ENCODE data around the gene SARDH. TPM values are rescaled to one million over a fixed set of nuclear protein-coding genes. Genes with fewer than 3 reads are reported as not detected.

SARDH gene
- total RNA-seq, 1 experiment from 2014 or later = 15.7 TPM

DNA sequence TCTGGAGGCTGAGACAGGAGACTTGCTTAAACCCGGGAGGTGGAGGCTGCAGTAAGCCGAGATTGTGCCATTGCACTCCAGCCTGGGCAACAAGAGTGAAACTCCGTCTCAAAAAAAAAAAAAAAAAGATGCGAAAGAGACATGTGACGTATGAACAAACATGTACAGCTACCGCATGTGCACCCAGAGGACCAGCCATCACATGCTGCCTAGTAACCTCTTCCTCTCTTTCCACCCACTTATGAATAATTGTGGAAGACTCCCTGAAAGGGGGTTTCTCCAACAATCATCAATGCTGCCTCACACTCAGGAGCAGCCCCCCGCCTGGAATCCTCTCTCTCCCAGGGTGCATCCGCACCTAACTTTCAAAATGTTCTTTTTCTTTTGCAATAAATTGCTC is 2.2 kb downstream of the SARDH start:
- Histone ChIP-seq H3K36me3 (no peaks in the 10 kb centered on the region), H3K4me1 (peaks cover 17% of the 10 kb centered on the region), H3K27ac (no peak overlapping the region), H3K27me3 (no peaks in the 10 kb centered on the region), H3K4me3 (no peak overlapping the region), H3K9me3 (replicated peaks) (no peaks in the 10 kb centered on the region)
- peak in 1 of 2 experiments; percentile 6 for DNase-seq

DNA sequence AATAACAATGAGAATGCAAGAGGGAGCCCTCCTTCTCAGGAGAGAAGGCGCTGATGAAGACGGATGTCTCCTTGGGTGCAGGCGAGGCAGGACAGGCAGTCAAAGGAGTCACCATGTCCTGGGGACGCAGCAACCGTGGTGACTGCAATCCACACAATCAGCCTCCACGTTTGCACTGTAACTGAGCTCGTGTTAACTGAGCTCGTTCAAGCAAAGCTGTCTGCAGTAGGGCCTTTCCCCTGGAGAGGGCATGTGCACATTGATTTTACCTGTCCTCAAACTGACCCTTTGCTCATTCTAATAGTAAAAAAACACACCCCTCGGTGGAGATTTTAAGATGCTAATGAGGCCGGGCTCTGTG is 2.8 kb downstream of the SARDH start:
- H3K27ac ChIP-seq = no peak overlapping the region
- no peaks in the 10 kb centered on the region for H3K9me3 ChIP-seq (replicated peaks)
- H3K36me3 ChIP-seq = no peaks in the 10 kb centered on the region
- H3K4me3 ChIP-seq = no peak overlapping the region
- no peaks in the 10 kb centered on the region for H3K27me3 ChIP-seq
- peaks cover 17% of the 10 kb centered on the region for H3K4me1 ChIP-seq
- DNase-seq = peak in 1 of 2 experiments; percentile 9

DNA sequence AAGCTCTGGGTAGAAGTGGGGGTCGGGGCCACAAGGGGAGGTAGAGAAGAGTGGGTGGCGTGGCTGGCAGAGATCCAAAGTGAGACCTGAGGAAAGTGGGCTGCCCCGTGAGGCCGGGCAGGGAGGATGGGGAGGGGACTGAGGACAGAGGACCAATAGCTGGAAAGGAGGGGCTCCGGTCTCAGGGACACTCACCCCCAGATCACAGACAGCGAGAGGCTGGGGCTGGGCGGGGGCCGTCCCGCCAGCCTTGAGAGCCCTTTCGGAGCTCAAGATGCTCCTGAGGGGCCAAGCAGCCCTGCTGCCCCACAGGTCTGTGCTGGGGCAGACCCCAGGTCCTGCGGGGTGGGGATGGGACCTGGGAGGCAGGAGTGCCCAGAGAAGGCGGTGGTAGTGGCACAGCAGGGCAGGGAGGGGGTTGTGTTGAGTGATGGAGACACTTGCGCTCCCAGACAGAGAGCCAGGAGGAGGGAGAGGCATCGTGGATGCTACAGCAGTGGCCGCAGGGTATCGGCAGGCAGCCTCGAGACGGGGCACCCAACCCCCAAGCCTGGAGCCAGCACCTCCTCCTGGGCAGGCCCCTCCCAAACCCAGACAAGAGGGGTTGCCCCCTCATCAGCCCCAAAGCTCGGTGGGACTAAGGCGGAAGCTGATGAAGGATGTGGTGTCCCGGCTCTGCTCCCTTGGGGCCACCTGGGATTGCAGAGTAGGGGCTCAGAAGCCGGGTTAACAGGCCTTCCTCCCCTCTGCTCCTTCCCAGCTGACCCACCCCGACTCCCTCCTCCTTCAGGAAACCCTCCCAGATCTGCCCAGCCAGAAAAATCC is 3.4 kb downstream of the SARDH start:
- H3K27ac ChIP-seq = no peak overlapping the region
- H3K4me1 ChIP-seq = peaks cover 17% of the 10 kb centered on the region
- no peaks in the 10 kb centered on the region for H3K27me3 ChIP-seq
- no peak overlapping the region for H3K4me3 ChIP-seq
- H3K36me3 ChIP-seq = no peaks in the 10 kb centered on the region
- H3K9me3 ChIP-seq (replicated peaks) = no peaks in the 10 kb centered on the region
- peak in 1 of 2 experiments; percentile 11 for DNase-seq

DNA sequence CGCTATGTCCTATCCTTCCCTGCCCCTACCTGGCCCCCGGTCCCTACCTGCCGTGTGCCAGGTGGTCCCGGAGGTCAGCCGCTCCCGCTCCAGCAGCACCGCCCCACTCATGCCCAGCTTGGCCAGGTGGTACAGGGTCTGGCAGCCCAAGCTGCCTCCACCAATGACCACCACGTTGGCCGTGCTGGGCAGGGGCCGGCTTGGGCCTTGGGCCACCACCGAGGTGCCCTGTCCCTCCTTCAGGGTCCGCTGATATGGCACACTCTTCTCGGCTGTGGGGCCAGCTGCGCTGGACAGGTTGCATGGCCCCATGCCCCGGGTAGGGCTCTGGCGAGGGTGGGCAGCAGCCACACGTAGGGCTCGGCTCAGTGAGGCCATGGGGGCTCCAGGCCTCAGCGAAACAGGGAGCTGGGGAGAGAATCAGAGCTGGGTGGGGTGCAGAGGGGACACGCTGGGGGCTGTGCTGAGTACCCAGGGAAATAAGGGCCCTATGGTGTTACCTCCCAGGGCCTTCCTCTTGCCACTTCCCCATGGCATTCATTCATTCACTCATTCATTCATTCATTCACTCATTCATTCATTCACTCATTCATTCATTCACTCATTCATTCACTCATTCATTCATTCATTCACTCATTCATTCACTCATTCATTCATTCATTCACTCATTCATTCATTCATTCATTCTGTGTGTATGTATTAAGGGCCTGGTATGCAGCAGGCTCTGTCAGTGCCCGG is 4.2 kb downstream of the SARDH start:
- DNase-seq = peak in 1 of 2 experiments; percentile 17
- Histone ChIP-seq H3K9me3 (replicated peaks) (no peaks in the 10 kb centered on the region), H3K36me3 (no peaks in the 10 kb centered on the region), H3K27me3 (no peaks in the 10 kb centered on the region), H3K27ac (no peak overlapping the region), H3K4me1 (peaks cover 13% of the 10 kb centered on the region), H3K4me3 (no peak overlapping the region)

DNA sequence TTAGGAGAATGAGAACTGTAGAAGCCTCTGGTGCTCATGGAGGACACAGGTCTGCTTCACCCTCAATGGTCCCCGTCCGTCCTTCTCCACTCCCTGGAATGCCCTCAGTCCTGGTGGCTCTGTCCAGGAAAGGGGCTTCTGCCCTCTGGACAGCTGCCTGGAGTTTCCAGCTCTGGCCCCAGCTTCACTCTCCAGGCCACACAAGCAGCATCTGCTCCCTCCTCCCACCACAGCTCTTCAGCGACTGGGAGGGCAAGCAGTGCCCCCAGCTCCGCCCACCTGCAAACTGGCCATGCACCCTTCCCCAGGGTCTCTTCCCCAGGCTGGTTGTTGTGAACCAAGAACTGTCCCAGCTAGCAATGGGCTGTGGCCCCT is 4.7 kb downstream of the SARDH start:
- peak in 1 of 2 experiments; percentile 46 for DNase-seq

DNA sequence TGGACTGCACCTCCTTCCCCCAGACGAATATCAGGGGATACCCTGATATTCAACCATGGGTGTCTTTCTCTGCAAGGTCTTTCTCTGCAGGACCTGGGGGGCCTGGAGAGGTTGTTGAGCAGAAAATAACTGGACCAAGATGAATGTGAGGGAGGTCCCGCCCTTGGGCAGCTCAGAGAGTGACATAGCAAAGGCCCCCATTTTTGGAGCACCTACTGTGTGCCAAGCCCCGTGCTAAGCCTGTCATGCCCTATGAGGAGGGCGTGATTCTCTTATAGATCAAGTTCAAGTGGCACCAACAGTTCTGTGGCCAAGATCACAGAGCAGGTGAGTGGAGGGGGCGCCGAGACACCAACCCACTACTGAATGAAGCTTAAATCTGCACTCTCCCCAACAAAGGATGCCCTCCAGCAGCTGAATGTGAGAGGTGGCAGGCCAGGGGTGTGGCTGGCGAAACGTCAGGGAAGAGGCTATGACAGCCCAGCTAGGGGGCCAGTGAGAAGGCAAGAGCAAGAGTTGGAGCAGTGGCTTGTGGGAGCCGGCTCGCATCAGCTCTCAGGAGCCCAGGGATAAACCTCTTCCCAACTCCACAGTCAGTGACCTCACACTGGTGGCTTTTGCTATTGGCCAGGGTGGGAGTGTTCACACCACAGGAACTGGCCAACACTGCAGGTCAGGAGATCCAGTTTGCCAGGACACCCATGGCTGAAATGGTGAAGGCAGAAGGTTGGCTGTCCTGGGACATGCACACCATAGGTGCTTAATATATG is 5.3 kb downstream of the SARDH start:
- H3K4me1 ChIP-seq = peaks cover 9% of the 10 kb centered on the region
- DNase-seq = peak in 1 of 2 experiments; percentile 12
- H3K36me3 ChIP-seq = no peaks in the 10 kb centered on the region
- no peaks in the 10 kb centered on the region for H3K27me3 ChIP-seq
- H3K9me3 ChIP-seq (replicated peaks) = no peaks in the 10 kb centered on the region
- no peak overlapping the region for H3K4me3 ChIP-seq
- no peak overlapping the region for H3K27ac ChIP-seq

More for the DNA sequence above, 4.7 kb downstream of the SARDH start:
- H3K36me3 ChIP-seq = no peaks in the 10 kb centered on the region
- H3K4me1 ChIP-seq = peaks cover 9% of the 10 kb centered on the region
- no peaks in the 10 kb centered on the region for H3K9me3 ChIP-seq (replicated peaks)
- H3K27ac ChIP-seq = no peak overlapping the region
- no peak overlapping the region for H3K4me3 ChIP-seq
- H3K27me3 ChIP-seq = no peaks in the 10 kb centered on the region

DNA sequence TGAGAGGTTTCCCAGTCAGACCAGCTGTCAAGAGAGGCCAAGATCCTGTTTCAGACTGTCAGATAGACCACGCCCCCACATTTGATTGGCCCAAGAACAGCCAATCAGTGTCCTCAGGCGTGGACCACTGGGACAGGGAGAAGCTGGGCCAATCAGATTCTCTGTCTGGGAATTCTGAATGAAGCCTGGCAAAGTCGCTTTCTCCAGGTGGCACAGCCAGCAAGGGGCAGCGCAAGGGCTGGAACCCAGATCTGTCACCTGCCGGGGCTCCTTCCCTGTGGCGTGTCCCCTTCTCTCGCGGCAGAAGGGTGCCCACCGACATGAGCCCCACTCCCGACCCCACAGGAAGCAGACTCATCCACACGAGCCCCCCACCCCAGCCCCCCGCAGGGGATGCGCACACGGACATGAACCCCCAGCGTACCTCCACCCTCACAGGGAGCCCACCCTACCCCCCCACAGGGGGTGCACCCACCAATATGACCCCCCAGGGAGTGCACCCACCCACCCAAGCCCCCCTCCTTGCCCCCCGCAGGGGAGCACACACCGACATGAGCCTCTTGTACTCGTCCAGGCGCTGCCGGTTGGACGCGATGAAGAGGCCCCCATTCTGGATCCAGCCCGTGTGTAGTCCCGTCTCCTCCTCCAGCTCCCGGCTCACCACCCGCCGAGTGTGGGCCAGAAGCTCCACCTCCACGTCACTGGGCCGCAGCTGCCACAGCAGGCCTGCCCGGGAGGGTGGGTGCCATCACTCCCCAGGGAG is 6.1 kb downstream of the SARDH start:
- Histone ChIP-seq H3K9me3 (replicated peaks) (no peaks in the 10 kb centered on the region), H3K27ac (no peak overlapping the region), H3K4me3 (no peak overlapping the region), H3K36me3 (no peaks in the 10 kb centered on the region), H3K27me3 (no peaks in the 10 kb centered on the region), H3K4me1 (peaks cover 6% of the 10 kb centered on the region)
- peak; percentile 94 to 98 for DNase-seq

DNA sequence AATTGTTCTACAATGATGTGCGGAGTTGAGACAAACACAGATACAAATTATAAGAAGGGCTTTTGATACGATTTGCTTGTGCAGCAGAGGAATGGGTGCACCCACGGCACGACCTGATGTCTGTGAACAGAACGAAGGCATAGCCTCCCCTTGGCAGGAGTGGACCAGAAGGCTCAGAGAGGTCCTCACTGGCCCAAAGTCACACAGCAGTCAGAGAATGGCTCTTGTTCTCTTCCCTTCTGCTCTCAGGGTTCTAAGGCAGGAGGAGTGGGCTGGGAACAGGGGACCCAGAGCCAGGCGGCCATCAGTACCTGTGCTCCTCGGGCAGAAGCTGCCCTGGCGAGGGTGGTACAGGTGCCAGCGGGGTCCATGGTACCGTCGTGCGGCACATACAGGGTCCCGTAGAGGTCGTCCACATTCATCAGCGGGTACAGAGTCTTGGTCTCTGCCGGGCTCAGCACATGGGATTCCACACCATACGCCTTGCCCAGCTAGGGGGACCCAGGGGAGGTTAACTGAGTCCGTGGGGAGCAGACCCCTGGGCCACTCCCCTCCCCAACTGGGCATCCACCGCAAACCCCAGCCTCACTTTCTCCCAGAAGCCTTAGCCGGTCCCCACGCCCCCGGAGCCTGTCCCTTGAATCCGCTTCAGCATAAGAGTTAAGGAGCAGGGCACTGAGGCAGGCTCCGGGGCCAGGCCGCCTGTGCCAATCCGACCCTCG is 7.0 kb downstream of the SARDH start:
- H3K27ac ChIP-seq = no peak overlapping the region
- H3K4me3 ChIP-seq = no peak overlapping the region
- H3K9me3 ChIP-seq (replicated peaks) = no peaks in the 10 kb centered on the region
- no peaks in the 10 kb centered on the region for H3K36me3 ChIP-seq
- peaks cover 4% of the 10 kb centered on the region for H3K4me1 ChIP-seq
- no peaks in the 10 kb centered on the region for H3K27me3 ChIP-seq
- DNase-seq = peak; percentile 5

DNA sequence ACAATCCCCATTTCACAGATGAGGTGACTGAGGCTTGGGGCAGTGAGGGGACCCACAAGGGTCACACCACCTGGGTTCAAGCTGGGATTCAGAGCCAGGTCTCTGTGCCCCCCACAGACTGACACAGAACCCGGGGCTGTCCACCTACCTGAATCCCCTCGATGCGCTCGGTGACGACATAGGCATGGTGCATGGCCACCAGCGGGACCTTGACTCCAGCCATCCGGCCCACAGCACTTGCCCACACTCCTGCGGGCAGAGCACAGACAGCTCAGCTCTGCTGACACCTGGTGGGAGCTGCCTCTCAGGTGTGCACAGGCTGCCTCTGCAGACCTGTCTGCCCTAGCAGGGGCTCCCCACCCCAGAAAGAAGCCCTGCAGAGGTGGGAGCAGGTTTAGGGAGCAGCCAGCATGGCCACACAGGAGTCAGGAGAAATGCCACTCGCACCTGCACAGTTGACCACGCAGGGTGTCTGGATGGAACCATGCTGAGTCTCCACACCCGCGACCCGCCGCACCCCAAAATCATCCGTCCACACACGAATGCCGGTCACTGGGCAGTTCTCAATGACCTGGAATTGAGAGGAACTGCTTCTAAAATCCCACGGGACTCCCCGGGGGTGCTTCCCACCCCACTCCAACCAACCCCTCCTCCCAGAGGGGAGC is 8.4 kb downstream of the SARDH start:
- H3K36me3 ChIP-seq = no peaks in the 10 kb centered on the region
- H3K4me1 ChIP-seq = peaks cover 4% of the 10 kb centered on the region
- H3K27me3 ChIP-seq = no peaks in the 10 kb centered on the region
- no peaks in the 10 kb centered on the region for H3K9me3 ChIP-seq (replicated peaks)
- no peak overlapping the region for H3K4me3 ChIP-seq
- peak in 1 of 2 experiments; percentile 4 for DNase-seq
- H3K27ac ChIP-seq = no peak overlapping the region

DNA sequence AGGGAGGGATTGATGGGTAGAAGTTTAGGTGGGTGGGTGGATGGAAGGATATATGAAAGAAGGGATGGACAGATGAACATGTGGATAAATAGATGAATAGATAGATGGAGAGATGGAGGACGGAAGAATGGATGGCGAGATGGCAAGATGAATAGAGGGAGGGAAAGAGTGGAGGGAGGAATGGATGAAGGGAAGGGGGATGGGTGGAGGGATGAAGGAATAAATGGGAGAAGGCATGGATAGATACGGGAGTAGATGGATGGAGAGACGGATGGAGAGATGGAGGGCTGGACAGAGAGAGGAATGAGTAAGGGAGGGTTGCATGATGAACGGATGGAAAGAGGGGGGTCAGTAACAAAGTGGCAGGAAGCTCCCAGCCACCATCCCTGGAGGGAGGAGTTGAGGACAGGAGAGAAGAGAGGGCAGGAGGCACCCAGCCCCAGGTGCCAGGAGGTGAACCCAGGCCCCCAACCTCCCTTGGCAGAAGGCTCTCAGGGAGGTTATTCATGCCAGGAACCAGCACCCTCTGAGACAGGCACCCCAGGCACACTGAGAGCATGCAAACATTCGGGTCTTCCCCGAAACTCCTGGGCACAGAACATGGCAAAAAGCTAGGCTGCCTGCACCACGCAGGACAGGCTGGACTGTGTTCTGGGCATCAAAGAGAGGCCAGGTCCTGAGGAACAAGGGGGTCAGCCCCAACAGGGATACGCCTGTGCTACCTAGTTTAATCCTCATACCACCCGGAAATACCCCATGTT is 9.1 kb downstream of the SARDH start:
- DNase-seq = no peak
- Histone ChIP-seq H3K4me3 (no peak overlapping the region), H3K27me3 (no peaks in the 10 kb centered on the region), H3K27ac (no peak overlapping the region), H3K36me3 (0 out of 2 replicates have a peak, but pooled peaks cover 4% of the 10 kb centered on the region), H3K4me1 (peaks cover 4% of the 10 kb centered on the region), H3K9me3 (replicated peaks) (no peaks in the 10 kb centered on the region)

DNA sequence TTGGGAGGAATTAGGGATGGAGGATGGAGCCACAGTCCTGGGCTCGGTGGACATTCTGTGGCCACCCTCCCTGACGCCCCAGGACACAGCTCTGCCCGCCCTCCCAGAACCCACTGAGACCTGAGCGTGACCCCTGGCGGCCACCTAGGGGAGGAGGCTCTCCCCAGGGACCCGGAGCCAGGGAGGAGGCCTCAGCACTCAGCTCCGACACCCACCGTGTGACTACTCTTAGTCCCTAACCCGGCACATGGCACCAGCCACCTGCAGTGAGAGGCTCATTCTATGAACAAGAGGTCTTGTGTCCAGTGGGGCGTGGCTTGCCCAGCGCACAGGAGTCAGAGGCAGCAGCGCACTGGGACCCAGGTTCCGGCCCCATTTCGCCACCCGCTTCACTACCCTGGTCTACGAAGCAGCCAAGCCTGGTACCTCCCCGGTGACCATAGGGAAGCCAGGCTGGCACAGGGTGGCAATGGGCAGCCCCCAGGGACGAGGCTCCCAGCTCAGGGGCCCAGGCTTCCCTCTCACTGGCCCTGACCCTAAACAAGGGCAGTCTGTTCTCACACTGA is 10.2 kb downstream of the SARDH start:
- H3K9me3 ChIP-seq (replicated peaks) = no peaks in the 10 kb centered on the region; the same call in 1 of the 2 replicates
- H3K4me1 ChIP-seq = peaks cover 4% of the 10 kb centered on the region
- H3K27me3 ChIP-seq = no peaks in the 10 kb centered on the region
- DNase-seq = peak in 1 of 2 experiments; percentile 8
- H3K4me3 ChIP-seq = no peak overlapping the region
- H3K36me3 ChIP-seq = 0 out of 2 replicates have a peak, but pooled peaks cover 5% of the 10 kb centered on the region
- H3K27ac ChIP-seq = no peak overlapping the region

DNA sequence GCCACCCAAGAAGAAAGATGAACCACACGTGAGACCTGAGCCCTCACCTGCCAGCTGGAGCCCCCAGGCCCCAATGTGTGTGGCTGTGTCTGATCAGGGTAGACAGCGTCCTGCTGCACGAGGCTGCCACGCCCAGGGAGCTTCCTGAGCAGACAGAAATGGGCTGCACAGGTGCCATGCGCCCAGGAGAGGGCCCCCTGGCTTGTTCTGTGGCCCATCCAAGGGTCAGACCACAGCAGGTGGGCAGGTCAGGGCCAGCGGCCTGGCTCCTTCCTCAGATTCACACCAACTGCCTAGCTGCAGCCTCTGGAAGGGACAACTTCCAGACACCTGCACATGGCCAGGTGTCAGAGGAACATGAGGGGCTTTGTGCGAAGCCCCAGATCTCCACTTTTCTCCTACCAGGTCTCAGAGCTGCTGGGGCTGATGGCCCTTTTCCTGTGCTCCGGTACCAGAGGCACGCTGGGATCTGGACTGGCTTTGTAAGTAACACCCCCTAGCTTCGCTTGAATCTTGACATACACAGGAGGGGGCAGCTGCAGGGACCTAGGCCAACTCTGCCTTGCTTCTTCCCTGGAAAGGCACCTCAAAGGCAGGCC is 10.8 kb downstream of the SARDH start:
- H3K27me3 ChIP-seq = no peaks in the 10 kb centered on the region
- 0 out of 2 replicates have a peak, but pooled peaks cover 5% of the 10 kb centered on the region for H3K36me3 ChIP-seq
- H3K4me1 ChIP-seq = peaks cover 4% of the 10 kb centered on the region
- H3K9me3 ChIP-seq (replicated peaks) = no peaks in the 10 kb centered on the region; the same call in 1 of the 2 replicates
- peak; percentile 22 to 28 for DNase-seq
- no peak overlapping the region for H3K27ac ChIP-seq
- H3K4me3 ChIP-seq = no peak overlapping the region
